Left lung (tissue), 10 donors: Measurements from ENCODE around the gene OTULINL. TPM values are rescaled to one million over a fixed set of nuclear protein-coding genes. Genes with fewer than 3 reads are reported as not detected.
A peak's percentile ranks its signal among the peaks of the same experiment; 100 is the strongest.

ENCODE experiments used
- ATAC-seq: fragments of 200-7000 bp; cut with Tn5 transposase; one replicate; pipeline ENCODE4 v1.9.1; 2020; ENCODE audit warnings: moderate library complexity
- DNase-seq, 4 donors: peaks; one replicate each; pipeline ENCODE4 v3.0.0-alpha.2; 2013 to 2020
- H3K27ac ChIP-seq, 2 donors: fragments of 200-600 bp; sonication (generic) in 1 of 2; one replicate each; pipeline versions ENCODE4 v1.5.0 to v1.8.0; 2020 to 2021
- H3K27me3 ChIP-seq, 2 donors: fragments of 200-600 bp; sonication (generic) in 1 of 2; one replicate each; pipeline versions ENCODE4 v1.5.0 to v1.8.0; 2020 to 2021
- H3K36me3 ChIP-seq, 2 donors: fragments of 200-600 bp; sonication (generic) in 1 of 2; one replicate each; pipeline versions ENCODE4 v1.5.0 to v1.8.0; 2020 to 2021
- H3K4me1 ChIP-seq, 2 donors: fragments of 200-600 bp; one replicate each; pipeline ENCODE4 v1.8.0; 2021
- H3K4me3 ChIP-seq, 2 donors: fragments of 200-600 bp; sonication (generic) in 1 of 2; one replicate each; pipeline versions ENCODE4 v1.5.0 to v1.8.0; 2020 to 2021; ENCODE audit warnings: mild to moderate bottlenecking in 1 of 2
- H3K9me3 ChIP-seq, 2 donors: fragments of 200-600 bp; sonication (generic) in 1 of 2; one replicate each; pipeline versions ENCODE4 v1.5.0 to v1.8.0; 2020 to 2021
- intact Hi-C, 2 donors: fragments of 100-400 bp; cut with DNase I; formaldehyde crosslinking; loops; one replicate each; pipeline versions ENCODE4 v1.11.2 to v1.14.2; 2022
- polyA plus RNA-seq, 6 donors: library from polyadenylated mRNA; unstranded; fragments of 120-200 nt; gene quantifications; one replicate each; pipeline ENCODE4 v1.2.1, GENCODE V29; 2013; ENCODE audit not compliant: insufficient read length in 6 of 6
- total RNA-seq, 2 donors: library from RNA; stranded (reverse); fragmentation: NEBNext Ultra II Directional; extraction: Animal tissue kit (Norgen Biotek cat#: 25700); gene quantifications; one replicate each; pipeline ENCODE4 v1.2.1, GENCODE V29; 2021
- TF ChIP-seq, protein P1 (sequence below), 2 donors: fragments of 200-600 bp; sonication (generic) in 1 of 2; IDR thresholded peaks; one replicate each; pipeline versions ENCODE4 v1.5.0 to v1.8.0; 2021; ENCODE audit warnings: antibody characterized with exemption in 2 of 2
- donor health status: DM: no; HTN: yes; CAD: no.
- donor health status: DM: no; HTN: no; CAD: no.

The OTULINL gene
- total and polyA plus RNA-seq, 8 donors: 8.4 to 54.7 (median 9.5) TPM

DNA sequence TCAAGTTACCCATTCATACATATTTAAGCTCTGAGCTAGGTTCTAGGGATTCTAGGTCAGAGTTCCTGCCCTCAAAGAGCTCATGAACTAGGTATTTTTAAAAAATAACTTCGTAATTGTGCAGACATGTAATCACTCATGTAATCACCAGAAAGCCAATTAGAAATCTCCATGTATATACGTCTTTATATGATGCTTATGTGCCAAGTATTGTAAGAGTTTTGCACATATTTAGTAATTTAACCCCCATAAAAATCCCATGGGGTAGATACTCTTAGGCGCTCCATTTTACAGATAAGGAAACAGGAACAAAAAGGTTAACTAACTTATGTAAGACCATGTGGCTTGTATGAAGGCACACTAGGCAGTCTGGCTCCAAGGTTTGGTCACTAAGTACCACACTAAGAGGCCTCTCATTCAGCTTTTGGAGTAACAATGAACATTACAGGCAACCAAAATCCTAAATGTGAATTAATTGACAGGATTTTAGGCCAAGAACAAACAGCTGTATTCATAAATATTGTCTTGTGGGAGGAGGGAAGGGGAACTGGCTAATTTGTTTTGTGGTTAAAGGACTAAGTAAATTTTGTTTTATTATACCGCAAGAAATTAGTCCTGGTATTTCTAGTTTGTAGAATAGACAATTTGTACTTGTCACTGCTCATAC, 1.7 kb upstream of the OTULINL start:
- Histone ChIP-seq H3K9me3 (no peaks in the 10 kb centered on the region), H3K4me3 (no peak overlapping the region), H3K27me3 (peaks cover 0 to 23% of the 10 kb centered on the region in 2 donors), H3K4me1 (peaks cover 7 to 50% of the 10 kb centered on the region in 2 donors), H3K36me3 (no peaks in the 10 kb centered on the region), H3K27ac (no peak overlapping the region)
- ATAC-seq: no peak
- TF ChIP-seq, protein P1, sequence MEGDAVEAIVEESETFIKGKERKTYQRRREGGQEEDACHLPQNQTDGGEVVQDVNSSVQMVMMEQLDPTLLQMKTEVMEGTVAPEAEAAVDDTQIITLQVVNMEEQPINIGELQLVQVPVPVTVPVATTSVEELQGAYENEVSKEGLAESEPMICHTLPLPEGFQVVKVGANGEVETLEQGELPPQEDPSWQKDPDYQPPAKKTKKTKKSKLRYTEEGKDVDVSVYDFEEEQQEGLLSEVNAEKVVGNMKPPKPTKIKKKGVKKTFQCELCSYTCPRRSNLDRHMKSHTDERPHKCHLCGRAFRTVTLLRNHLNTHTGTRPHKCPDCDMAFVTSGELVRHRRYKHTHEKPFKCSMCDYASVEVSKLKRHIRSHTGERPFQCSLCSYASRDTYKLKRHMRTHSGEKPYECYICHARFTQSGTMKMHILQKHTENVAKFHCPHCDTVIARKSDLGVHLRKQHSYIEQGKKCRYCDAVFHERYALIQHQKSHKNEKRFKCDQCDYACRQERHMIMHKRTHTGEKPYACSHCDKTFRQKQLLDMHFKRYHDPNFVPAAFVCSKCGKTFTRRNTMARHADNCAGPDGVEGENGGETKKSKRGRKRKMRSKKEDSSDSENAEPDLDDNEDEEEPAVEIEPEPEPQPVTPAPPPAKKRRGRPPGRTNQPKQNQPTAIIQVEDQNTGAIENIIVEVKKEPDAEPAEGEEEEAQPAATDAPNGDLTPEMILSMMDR (IDR thresholded peaks at IDR 0.05): no peak
- no peak for DNase-seq
- intact Hi-C loops: no loop called here

DNA sequence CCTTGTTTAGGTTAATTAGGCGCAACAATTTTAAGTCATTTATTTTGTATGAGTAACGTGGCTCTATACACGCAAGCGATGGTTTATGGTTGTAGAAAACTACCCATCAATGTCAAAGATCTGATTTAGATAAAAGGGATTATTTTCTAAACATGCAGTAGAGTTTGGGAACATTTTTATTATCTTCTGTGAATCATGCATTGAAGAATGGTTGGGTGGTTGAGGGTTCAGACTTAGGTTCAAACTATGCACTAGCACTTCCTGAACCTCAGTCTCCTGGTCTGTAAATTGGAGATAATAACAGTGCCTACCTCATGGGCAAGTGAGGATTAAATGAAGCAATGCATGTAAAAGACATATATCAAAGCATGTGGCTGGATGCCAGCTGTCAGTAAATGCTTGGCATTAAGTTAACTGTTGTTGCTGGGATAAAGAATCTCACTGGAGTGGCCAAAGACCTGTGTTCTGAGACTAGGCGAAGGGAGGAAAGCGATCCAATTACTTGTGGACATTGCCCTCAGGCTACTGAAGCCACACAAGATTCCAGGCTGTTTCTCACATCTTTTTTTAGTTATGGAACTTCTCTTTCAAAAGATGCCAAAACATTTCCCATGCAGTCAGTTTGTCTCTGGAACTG, 1.1 kb upstream of the OTULINL start:
- peaks cover 12 to 50% of the 10 kb centered on the region in 2 donors for H3K4me1 ChIP-seq
- intact Hi-C loops: no loop called here
- TF ChIP-seq, protein P1 (IDR thresholded peaks at IDR 0.05): no peak
- peaks cover 0 to 23% of the 10 kb centered on the region in 2 donors for H3K27me3 ChIP-seq
- no peaks in the 10 kb centered on the region for H3K9me3 ChIP-seq
- ATAC-seq (no peak), DNase-seq (no peak)
- H3K4me3 ChIP-seq: no peak overlapping the region
- no peak overlapping the region for H3K27ac ChIP-seq
- H3K36me3 ChIP-seq: no peaks in the 10 kb centered on the region

DNA sequence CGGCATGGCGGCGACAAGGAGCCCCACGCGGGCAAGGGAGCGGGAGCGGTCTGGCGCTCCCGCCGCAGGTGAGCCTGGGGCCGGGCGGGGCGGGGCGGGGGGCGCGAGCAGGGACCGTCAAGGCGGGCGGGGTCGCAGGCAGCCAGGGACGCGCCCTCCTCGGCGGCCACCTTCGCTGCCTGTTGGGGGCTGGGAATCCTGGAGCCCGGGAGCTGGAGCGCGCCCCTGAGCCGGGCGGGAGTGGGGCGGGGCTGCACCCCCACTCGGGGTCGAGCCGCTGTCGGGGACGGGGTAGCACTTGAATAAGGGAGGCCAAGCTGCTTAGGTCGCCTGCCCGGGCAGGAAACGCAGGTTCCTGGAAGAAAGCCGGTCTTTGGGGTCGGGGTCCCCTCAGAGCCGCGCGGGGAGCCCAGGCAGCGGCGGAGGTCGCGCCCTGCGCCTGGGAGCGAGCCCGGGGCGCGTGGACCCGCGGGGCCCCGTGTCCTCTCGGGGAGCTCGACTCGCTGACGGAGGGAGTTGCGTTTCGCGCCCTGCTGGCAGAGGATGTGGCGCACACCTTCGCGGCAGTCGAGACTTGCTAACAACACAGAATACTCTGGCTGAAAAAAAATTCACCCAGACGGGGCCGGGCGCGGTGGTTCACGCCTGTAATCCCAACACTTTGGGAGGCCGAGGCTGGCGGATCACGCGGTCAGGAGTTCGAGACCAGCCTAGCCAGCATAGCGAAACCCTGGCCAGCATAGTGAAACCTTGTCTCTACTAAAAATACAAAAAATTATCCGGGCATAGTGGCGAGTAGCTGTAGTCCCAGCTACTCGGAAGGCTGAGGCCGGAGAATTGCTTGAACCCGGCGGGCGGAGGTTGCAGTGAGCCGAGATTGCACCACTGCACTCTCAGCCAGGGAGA, 552 bp downstream of the OTULINL start:
- DNase-seq (peak in 3 of 4 donors; percentile 41 to 93 (median 77)), ATAC-seq (peak; percentile 68)
- TF ChIP-seq, protein P1 (IDR thresholded peaks at IDR 0.05): peak in 1 of 2 donors; percentile 36
- Histone ChIP-seq H3K9me3 (no peaks in the 10 kb centered on the region), H3K27ac (peak overlapping the region; percentile 77 to 90), H3K27me3 (peaks cover 0 to 23% of the 10 kb centered on the region in 2 donors), H3K4me1 (peaks cover 14 to 66% of the 10 kb centered on the region in 2 donors), H3K4me3 (peak overlapping the region; percentile 79 to 88), H3K36me3 (no peaks in the 10 kb centered on the region)
- intact Hi-C loops: no loop called here

- Histone ChIP-seq H3K4me1 (peaks cover 14 to 72% of the 10 kb centered on the region in 2 donors), H3K27ac (peak overlapping the region; percentile 77 to 90), H3K4me3 (peak overlapping the region; percentile 79 to 88), H3K36me3 (no peaks in the 10 kb centered on the region), H3K27me3 (peaks cover 0 to 23% of the 10 kb centered on the region in 2 donors), H3K9me3 (no peaks in the 10 kb centered on the region)
- ATAC-seq (no peak), DNase-seq (no peak)
- TF ChIP-seq, protein P1 (IDR thresholded peaks at IDR 0.05): no peak
- intact Hi-C loops: no loop called here
Measured at GRCh38 chr5:14582797-14583137, 1.2 kb downstream of the OTULINL start.
